ENCODE data around the gene NPAS3.

DNA sequence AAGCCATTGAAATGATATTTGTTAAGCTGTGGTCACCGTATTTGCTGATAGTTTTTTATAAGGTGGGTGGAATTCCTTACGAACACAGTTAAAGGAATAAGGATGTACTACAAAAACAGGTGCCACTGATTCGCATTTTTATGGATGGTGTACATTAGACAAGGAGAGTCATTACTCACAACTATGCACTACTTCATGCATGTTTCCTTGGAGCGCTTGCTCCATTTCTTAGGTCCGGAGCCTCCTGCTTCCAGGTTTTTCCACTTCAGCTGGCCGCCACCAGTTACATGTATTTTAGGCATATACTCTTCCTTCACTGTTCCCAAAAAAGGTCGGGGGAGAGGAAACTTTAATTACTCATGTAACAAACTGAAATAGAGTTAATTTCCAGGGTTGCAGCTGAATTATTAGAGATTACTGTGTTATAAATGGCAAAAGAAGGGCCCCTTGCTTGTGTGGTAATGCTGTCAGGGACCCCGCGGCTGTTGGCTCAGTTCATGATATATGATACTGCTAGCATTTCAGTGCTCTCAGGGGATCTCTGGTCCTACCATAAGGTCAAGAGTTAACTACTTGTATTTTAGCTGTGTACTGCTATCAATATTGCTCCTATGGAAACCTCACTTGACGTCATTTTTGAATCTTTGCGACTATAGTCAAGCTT lies 454.7 kb downstream of the NPAS3 start:
- TF ChIP-seq CTCF (IDR thresholded peaks at IDR 0.05) (no peak), POLR2A (IDR thresholded peaks at IDR 0.05) (no peak)

Measured in uterus (tissue), 2 donors.